ENCODE data around the gene TPK1.

DNA sequence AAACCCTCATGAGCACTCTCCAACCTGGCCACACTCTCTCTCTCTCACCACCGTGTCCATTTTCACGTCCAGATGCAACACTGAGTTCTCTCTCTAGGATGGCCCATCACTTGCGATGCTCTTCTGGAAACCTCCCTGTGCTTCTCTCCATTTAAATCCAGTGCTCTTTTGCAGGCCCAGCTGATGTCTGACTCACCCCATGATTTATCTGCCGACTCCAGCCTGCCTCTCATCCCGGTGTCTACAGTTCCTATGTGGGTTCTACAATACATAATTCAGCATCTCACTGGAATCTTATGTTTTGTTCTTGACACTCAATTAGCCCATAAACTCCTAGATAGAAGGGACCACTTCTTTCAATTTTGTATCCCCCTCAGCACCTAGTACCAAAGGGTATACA lies 5.0 kb downstream of the TPK1 start:
- TF ChIP-seq CTCF (IDR thresholded peaks at IDR 0.05; ENCODE audit: low read depth, low read length), result no peak
- TF ChIP-seq POLR2A (IDR thresholded peaks at IDR 0.05; ENCODE audit: extremely low read depth, insufficient read length), result no peak
- TF ChIP-seq MYC (IDR thresholded peaks at IDR 0.05; ENCODE audit: low read depth, low read length), result no peak

All from NB4 (cell line).